Measurements from ENCODE around the gene ASXL1.

The ASXL1 gene

GRCh38 chr20:32468860-32469259, 110.7 kb downstream of the ASXL1 start:
- in situ Hi-C loops (cut with HindIII; ENCODE audit: low pct_ligation_motif_present, low pct_unique_long_range_greater_than_20kb, low sequenced_read_pairs) = no loop called here
- DNase-seq = no peak

- in situ Hi-C loops (cut with HindIII; ENCODE audit: low pct_ligation_motif_present, low pct_unique_long_range_greater_than_20kb, low sequenced_read_pairs) = no loop called here
- peak; percentile 34 for DNase-seq
Observed at GRCh38 chr20:32470025-32470861, 112.1 kb downstream of the ASXL1 start.

GRCh38 chr20:32470940-32471339, 112.8 kb downstream of the ASXL1 start:
- in situ Hi-C loops (cut with HindIII; ENCODE audit: low pct_ligation_motif_present, low pct_unique_long_range_greater_than_20kb, low sequenced_read_pairs) = no loop called here
- DNase-seq = no peak

GRCh38 chr20:32472581-32473207, 114.6 kb downstream of the ASXL1 start:
- DNase-seq = no peak
- in situ Hi-C loops (cut with HindIII; ENCODE audit: low pct_ligation_motif_present, low pct_unique_long_range_greater_than_20kb, low sequenced_read_pairs) = no loop called here

- in situ Hi-C loops (cut with HindIII; ENCODE audit: low pct_ligation_motif_present, low pct_unique_long_range_greater_than_20kb, low sequenced_read_pairs) = no loop called here
- no peak for DNase-seq
Observed at GRCh38 chr20:32473231-32474008, 115.3 kb downstream of the ASXL1 start.

GRCh38 chr20:32474009-32474716, 116.0 kb downstream of the ASXL1 start:
- in situ Hi-C loops (cut with HindIII; ENCODE audit: low pct_ligation_motif_present, low pct_unique_long_range_greater_than_20kb, low sequenced_read_pairs) = no loop called here
- DNase-seq = no peak

- no peak for DNase-seq
- in situ Hi-C loops (cut with HindIII; ENCODE audit: low pct_ligation_motif_present, low pct_unique_long_range_greater_than_20kb, low sequenced_read_pairs) = no loop called here
Observed at GRCh38 chr20:32474717-32474966, 116.5 kb downstream of the ASXL1 start.

- peak; percentile 90 for DNase-seq
- in situ Hi-C loops (cut with HindIII; ENCODE audit: low pct_ligation_motif_present, low pct_unique_long_range_greater_than_20kb, low sequenced_read_pairs) = no loop called here
Observed at GRCh38 chr20:32474967-32475811, 117.1 kb downstream of the ASXL1 start.

GRCh38 chr20:32476684-32477593, 118.8 kb downstream of the ASXL1 start:
- no peak for DNase-seq
- in situ Hi-C loops (cut with HindIII; ENCODE audit: low pct_ligation_motif_present, low pct_unique_long_range_greater_than_20kb, low sequenced_read_pairs) = no loop called here

- no peak for DNase-seq
- in situ Hi-C loops (cut with HindIII; ENCODE audit: low pct_ligation_motif_present, low pct_unique_long_range_greater_than_20kb, low sequenced_read_pairs) = no loop called here
Observed at GRCh38 chr20:32477594-32478512, 119.7 kb downstream of the ASXL1 start.

GRCh38 chr20:32478576-32478975, 120.4 kb downstream of the ASXL1 start:
- no peak for DNase-seq
- in situ Hi-C loops (cut with HindIII; ENCODE audit: low pct_ligation_motif_present, low pct_unique_long_range_greater_than_20kb, low sequenced_read_pairs) = no loop called here

GRCh38 chr20:32479012-32479411, 120.9 kb downstream of the ASXL1 start:
- in situ Hi-C loops (cut with HindIII; ENCODE audit: low pct_ligation_motif_present, low pct_unique_long_range_greater_than_20kb, low sequenced_read_pairs) = no loop called here
- no peak for DNase-seq

GRCh38 chr20:32479697-32480171, 121.6 kb downstream of the ASXL1 start:
- in situ Hi-C loops (cut with HindIII; ENCODE audit: low pct_ligation_motif_present, low pct_unique_long_range_greater_than_20kb, low sequenced_read_pairs) = no loop called here
- no peak for DNase-seq

GRCh38 chr20:32480371-32481241, 122.5 kb downstream of the ASXL1 start:
- in situ Hi-C loops (cut with HindIII; ENCODE audit: low pct_ligation_motif_present, low pct_unique_long_range_greater_than_20kb, low sequenced_read_pairs) = no loop called here
- DNase-seq = no peak

GRCh38 chr20:32481311-32482142, 123.4 kb downstream of the ASXL1 start:
- in situ Hi-C loops (cut with HindIII; ENCODE audit: low pct_ligation_motif_present, low pct_unique_long_range_greater_than_20kb, low sequenced_read_pairs) = no loop called here
- no peak for DNase-seq
